HepG2 (cell line): ENCODE data around the gene ADAMTS12. TPM values are rescaled to one million over a fixed set of nuclear protein-coding genes. Genes with fewer than 3 reads are reported as not detected.

ENCODE experiments used
- ATAC-seq: fragments of 200-7000 bp; cut with Tn5 transposase; 3 replicates; pipeline ENCODE4 v1.9.1; 2020; ENCODE audit warnings: mild to moderate bottlenecking, moderate library complexity
- BruUV-seq: library from RNA; stranded (reverse); fragments of 400-500 nt; replicated peaks from 2 replicates; lab custom pipeline; 2021; lab: Mats Ljungman, UMichigan
- CTCF ChIA-PET: fragments of 300-600 bp; formaldehyde crosslinking; extraction: SDS; loops from one replicate; lab custom pipeline; 2021; ENCODE audit warnings: low total read pairs, inconsistent platforms, low intra/inter-chr PET ratio; lab: Yijun Ruan, JAX
- POLR2A ChIA-PET: fragments of 350-600 bp; sonication (Branson Sonifier 250); formaldehyde crosslinking; loops from one replicate; lab custom pipeline; 2020; ENCODE audit warnings: antibody characterized with exemption, inconsistent platforms; lab: Yijun Ruan, JAX
- DNase-seq: peaks from one replicate; pipeline ENCODE4 v3.0.0-alpha.2; 2015; ENCODE audit warnings: low spot score
- FAIRE-seq: peaks from 3 replicates; lab custom pipeline; 2011; peaks lifted over from hg19 to GRCh38; lab: Jason Lieb, UNC
- H2AFZ ChIP-seq: one replicate; pipeline ENCODE4 v1.6.1; 2011; ENCODE audit warnings: low read length, inconsistent platforms
- H3K27ac ChIP-seq: fragments of 300-600 bp; 3 replicates; pipeline ENCODE4 v1.8.0; 2011; ENCODE audit warnings: mixed run types, mild to moderate bottlenecking, mixed read lengths, low read length, inconsistent platforms; ENCODE audit not compliant: insufficient read depth; ENCODE audit errors: extremely low read length
- H3K27me3 ChIP-seq, 2 experiments: fragments of 200-600 bp in 1 of 2; 2 replicates in 1 of 2; 3 replicates in 1 of 2; pipeline versions ENCODE4 v1.6.0 to v1.8.0; 2011; ENCODE audit warnings: low read length in 2 of 2, mild to moderate bottlenecking in 2 of 2, moderate library complexity in 2 of 2, inconsistent platforms in 1 of 2; ENCODE audit not compliant: insufficient read depth in 2 of 2, control insufficient read depth in 1 of 2
- H3K36me3 ChIP-seq, 2 experiments: fragments of 200-600 bp in 1 of 2; replicated peaks in 1 of 2; 2 replicates in 1 of 2; 3 replicates in 1 of 2; pipeline versions ENCODE4 v1.5.1 to v1.8.0; 2011; ENCODE audit warnings: low read length in 2 of 2, inconsistent platforms in 1 of 2; ENCODE audit not compliant: insufficient read depth in 2 of 2, control insufficient read depth in 1 of 2
- H3K4me1 ChIP-seq: 2 replicates; pipeline ENCODE4 v1.5.1; 2012; ENCODE audit warnings: low read length, inconsistent platforms; ENCODE audit not compliant: insufficient read depth
- H3K4me2 ChIP-seq: 2 replicates; pipeline ENCODE4 v1.6.0; 2011; ENCODE audit warnings: low read depth, low read length, inconsistent platforms
- H3K4me3 ChIP-seq, 3 experiments: fragments of 200-600 bp in 1 of 3; sonication (generic), shearing (Covaris generic) in 1 of 3; replicated peaks in 1 of 3; 2 replicates each; pipeline ENCODE4 v1.5.1; 2011 to 2016; ENCODE audit warnings: low read length in 3 of 3, inconsistent platforms in 2 of 3, low read depth in 2 of 3, mild to moderate bottlenecking in 2 of 3, control low read depth in 1 of 3, mixed read lengths in 1 of 3; ENCODE audit not compliant: insufficient read depth in 1 of 3
- H3K79me2 ChIP-seq: one replicate; pipeline ENCODE4 v1.6.1; 2011; ENCODE audit warnings: low read length, inconsistent platforms; ENCODE audit not compliant: insufficient read depth
- H3K9ac ChIP-seq: 2 replicates; pipeline ENCODE4 v1.6.0; 2011; ENCODE audit warnings: mild to moderate bottlenecking, low read depth, low read length, inconsistent platforms; ENCODE audit not compliant: insufficient read depth
- H3K9me3 ChIP-seq: 2 replicates; pipeline ENCODE4 v1.5.1; 2012; ENCODE audit warnings: mild to moderate bottlenecking, low read length
- H4K20me1 ChIP-seq: 2 replicates; pipeline ENCODE4 v1.6.0; 2011; ENCODE audit warnings: inconsistent platforms, mild to moderate bottlenecking, low read length, moderate library complexity; ENCODE audit not compliant: insufficient read depth
- BORCS8-MEF2B ChIP-seq: sonication (generic); formaldehyde crosslinking; IDR thresholded peaks from 2 replicates; pipeline ENCODE4 v1.8.0; 2022; ENCODE audit warnings: mild to moderate bottlenecking, missing genetic modification reagents
- CHD2 ChIP-seq: IDR thresholded peaks from 2 replicates; pipeline ENCODE4 v1.6.1; 2011; ENCODE audit warnings: low read depth, low read length, improper control_type of control experiment
- FOSL2 ChIP-seq: sonication (generic); formaldehyde crosslinking; IDR thresholded peaks from 2 replicates; pipeline ENCODE4 v1.4.0; 2020; ENCODE audit warnings: missing genetic modification reagents
- PCBP2 ChIP-seq: fragments of 200-400 bp; formaldehyde crosslinking; optimal IDR thresholded peaks from 2 replicates; pipeline ENCODE3; 2018; ENCODE audit warnings: low read length, low read depth; ENCODE audit not compliant: poor library complexity, severe bottlenecking
- TOE1 ChIP-seq: sonication (generic); formaldehyde crosslinking; IDR thresholded peaks from 2 replicates; pipeline ENCODE4 v1.4.0; 2020; ENCODE audit warnings: mild to moderate bottlenecking, missing genetic modification reagents
- ZBTB34 ChIP-seq: sonication (generic); formaldehyde crosslinking; IDR thresholded peaks from 2 replicates; pipeline ENCODE4 v1.8.0; 2022; ENCODE audit warnings: mild to moderate bottlenecking, missing genetic modification reagents
- ZNF143 ChIP-seq: sonication (generic); formaldehyde crosslinking; IDR thresholded peaks from 2 replicates; pipeline ENCODE4 v1.4.0; 2020; ENCODE audit warnings: missing genetic modification reagents
- ZNF431 ChIP-seq: sonication (generic); formaldehyde crosslinking; IDR thresholded peaks from 2 replicates; pipeline ENCODE4 v1.9.0; 2022; ENCODE audit warnings: missing genetic modification reagents, low read depth, mild to moderate bottlenecking, borderline replicate concordance
- ZNF513 ChIP-seq: sonication (generic); formaldehyde crosslinking; conservative IDR thresholded peaks from 2 replicates; pipeline ENCODE4 v1.5.0; 2020; ENCODE audit warnings: missing genetic modification reagents
- ZNF652 ChIP-seq: IDR thresholded peaks from 2 replicates; pipeline ENCODE4 v1.6.1; 2016; ENCODE audit warnings: low read depth, borderline replicate concordance
- WGBS: methylation state at CpG from one replicate; pipeline ENCODE4 v1.1.6; 2017; ENCODE audit warnings: low lambda C conversion rate; 5-methylcytosine and 5-hydroxymethylcytosine counted together
- in situ Hi-C: cut with HindIII; loops from 2 replicates; pipeline ENCODE4 v1.10.0; 2017; ENCODE audit warnings: low pct_unique_long_range_greater_than_20kb; ENCODE audit not compliant: extremely low pct_ligation_motif_present
- intact Hi-C: fragments of 100-400 bp; cut with micrococcal nuclease; formaldehyde crosslinking; loops from one replicate; pipeline ENCODE4 v1.10.0; 2022; ENCODE audit not compliant: unreplicated experiment
- polyA plus RNA-seq, 8 experiments: library from polyadenylated mRNA; depleted of rRNA in 3 of 8; stranded (reverse) in 7 of 8; unstranded in 1 of 8; fragments of >200 nt; fragmentation: Illumina TruSeq in 4 of 8; extraction: Trizol in 4 of 8; gene quantifications; 2 replicates each; pipeline versions ENCODE4 v1.2.1 to v1.2.3, GENCODE V29; 2011 to 2016; ENCODE audit warnings: low read depth in 4 of 8, missing spikeins in 1 of 8, mixed read lengths in 1 of 8; ENCODE audit not compliant: insufficient read depth in 1 of 8
- total RNA-seq, 5 experiments: library from RNA; depleted of rRNA; stranded (reverse); fragments of >200 nt; fragmentation: Illumina TruSeq; extraction: Trizol; gene quantifications; 2 replicates each; pipeline ENCODE4 v1.2.3, GENCODE V29; 2016; ENCODE audit warnings: low read depth in 1 of 5

The ADAMTS12 gene
- total and polyA plus RNA-seq, 2 of the 13 experiments (the other 11 are each of a cell fraction or from before 2014, with no cell fraction given) = 0.03 TPM; not detected in 1

- TF ChIP-seq BORCS8-MEF2B (CRISPR knock-in tag) (no peak), FOSL2 (CRISPR knock-in tag) (no peak), ZNF431 (CRISPR knock-in tag) (no peak), ZBTB34 (no peak)
Measured at GRCh38 chr5:33891788-33892619, at the start of gene ADAMTS12 (continued).

- no TSS peak for BruUV-seq
- Histone ChIP-seq H3K79me2 (no peaks in the 10 kb centered on the region), H3K27ac (no peak overlapping the region), H3K4me2 (no peak overlapping the region), H3K36me3 (no peaks in the 10 kb centered on the region), H2AFZ (no peak overlapping the region), H4K20me1 (no peaks in the 10 kb centered on the region), H3K27me3 (peaks cover 1 to 17% of the 10 kb centered on the region in 2 experiments; a peak in 3 of 5 replicates), H3K4me1 (no peaks in the 10 kb centered on the region), H3K9ac (no peak overlapping the region), H3K4me3 (no peak overlapping the region), H3K9me3 (no peaks in the 10 kb centered on the region)
- CTCF ChIA-PET = no interaction called here
- WGBS = 60% methylated on average over 5 of the region's 5 CpGs
- DNase-seq (no peak), ATAC-seq (no peak), FAIRE-seq (no peak)
- POLR2A ChIA-PET = no interaction called here
- intact Hi-C loops (no loop called here), in situ Hi-C loops (no loop called here)
- TF ChIP-seq TOE1 (CRISPR knock-in tag) (no peak), ZNF652 (CRISPR knock-in tag) (no peak), CHD2 (no peak), ZNF143 (CRISPR knock-in tag) (no peak), PCBP2 (no peak), ZNF513 (CRISPR knock-in tag) (no peak)
Measured at GRCh38 chr5:33941090-33941489, 49.3 kb upstream of the ADAMTS12 start.
